Glutamatergic neuron (in vitro differentiated cells): Measurements from ENCODE around the gene RTP3. TPM values are rescaled to one million over a fixed set of nuclear protein-coding genes. Genes with fewer than 3 reads are reported as not detected.

Experiments used
- DNase-seq: peaks from one replicate; pipeline ENCODE4 v3.0.0; 2022
- H3K27ac Mint-ChIP-seq: one replicate; pipeline ENCODE4 v1.8.0; 2020; ENCODE audit warnings: mild to moderate bottlenecking, mixed read lengths, inconsistent platforms; ENCODE audit not compliant: unreplicated experiment
- H3K27me3 Mint-ChIP-seq: one replicate; pipeline ENCODE4 v1.8.0; 2020; ENCODE audit warnings: mild to moderate bottlenecking, moderate library complexity, mixed read lengths, inconsistent platforms; ENCODE audit not compliant: unreplicated experiment
- H3K36me3 Mint-ChIP-seq: one replicate; pipeline ENCODE4 v1.8.0; 2020; ENCODE audit warnings: mild to moderate bottlenecking, mixed read lengths, inconsistent platforms; ENCODE audit not compliant: unreplicated experiment
- H3K4me1 Mint-ChIP-seq: one replicate; pipeline ENCODE4 v1.8.0; 2020; ENCODE audit warnings: mild to moderate bottlenecking, low read depth, mixed read lengths, inconsistent platforms; ENCODE audit not compliant: unreplicated experiment
- H3K4me3 Mint-ChIP-seq: one replicate; pipeline ENCODE4 v1.8.0; 2020; ENCODE audit warnings: mild to moderate bottlenecking, mixed read lengths, inconsistent platforms; ENCODE audit not compliant: unreplicated experiment
- H3K9me3 Mint-ChIP-seq: one replicate; pipeline ENCODE4 v1.8.0; 2020; ENCODE audit warnings: mild to moderate bottlenecking, moderate library complexity, mixed read lengths, inconsistent platforms; ENCODE audit not compliant: unreplicated experiment
- total RNA-seq: library from RNA; stranded (reverse); fragmentation: NEBNext Ultra II Directional; extraction: Animal tissue kit (Norgen Biotek cat#: 25700); gene quantifications from one replicate; pipeline ENCODE4 v1.2.1, GENCODE V29; 2021; ENCODE audit not compliant: unreplicated experiment
- TF ChIP-seq, protein P1 (sequence below): fragments of 200-600 bp; sonication (generic); IDR thresholded peaks from one replicate; pipeline ENCODE4 v1.5.0; 2021; ENCODE audit not compliant: partially characterized antibody, unreplicated experiment

Gene RTP3
- total RNA-seq, 1 donor from 2014 or later, result not detected

- Mint-ChIP-seq H3K27ac (no peak overlapping the region), H3K36me3 (peaks cover under 1% of the 10 kb centered on the region), H3K4me1 (no peaks in the 10 kb centered on the region), H3K4me3 (no peak overlapping the region), H3K9me3 (no peaks in the 10 kb centered on the region), H3K27me3 (peaks cover 3% of the 10 kb centered on the region)
- DNase-seq, result no peak
- TF ChIP-seq, protein P1, sequence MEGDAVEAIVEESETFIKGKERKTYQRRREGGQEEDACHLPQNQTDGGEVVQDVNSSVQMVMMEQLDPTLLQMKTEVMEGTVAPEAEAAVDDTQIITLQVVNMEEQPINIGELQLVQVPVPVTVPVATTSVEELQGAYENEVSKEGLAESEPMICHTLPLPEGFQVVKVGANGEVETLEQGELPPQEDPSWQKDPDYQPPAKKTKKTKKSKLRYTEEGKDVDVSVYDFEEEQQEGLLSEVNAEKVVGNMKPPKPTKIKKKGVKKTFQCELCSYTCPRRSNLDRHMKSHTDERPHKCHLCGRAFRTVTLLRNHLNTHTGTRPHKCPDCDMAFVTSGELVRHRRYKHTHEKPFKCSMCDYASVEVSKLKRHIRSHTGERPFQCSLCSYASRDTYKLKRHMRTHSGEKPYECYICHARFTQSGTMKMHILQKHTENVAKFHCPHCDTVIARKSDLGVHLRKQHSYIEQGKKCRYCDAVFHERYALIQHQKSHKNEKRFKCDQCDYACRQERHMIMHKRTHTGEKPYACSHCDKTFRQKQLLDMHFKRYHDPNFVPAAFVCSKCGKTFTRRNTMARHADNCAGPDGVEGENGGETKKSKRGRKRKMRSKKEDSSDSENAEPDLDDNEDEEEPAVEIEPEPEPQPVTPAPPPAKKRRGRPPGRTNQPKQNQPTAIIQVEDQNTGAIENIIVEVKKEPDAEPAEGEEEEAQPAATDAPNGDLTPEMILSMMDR, result no peak
These were observed 43.6 kb upstream of the RTP3 start for GRCh38 chr3:46454209-46454595.

DNA sequence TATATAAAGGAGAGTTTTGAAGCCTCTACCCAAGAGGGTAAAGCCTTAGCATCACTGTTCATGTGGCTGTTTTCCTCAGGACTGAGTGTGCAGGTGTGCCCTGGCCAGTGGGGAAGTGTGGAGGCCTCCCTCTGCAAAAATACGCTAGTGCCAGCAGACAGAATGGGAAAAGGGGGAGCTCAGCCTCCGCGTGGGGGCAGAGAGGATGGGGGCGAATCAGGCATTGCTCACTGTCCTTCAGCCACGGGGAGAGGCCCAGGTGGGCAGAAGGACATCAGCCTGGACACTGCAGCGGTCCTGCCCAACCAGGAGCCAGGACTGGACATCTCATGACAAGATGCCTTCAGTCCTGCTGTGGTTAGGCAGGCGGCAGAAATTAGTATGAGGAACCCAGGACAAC, 43.2 kb upstream of the RTP3 start:
- Mint-ChIP-seq H3K27me3 (peaks cover 3% of the 10 kb centered on the region), H3K36me3 (peaks cover 4% of the 10 kb centered on the region), H3K4me3 (no peak overlapping the region), H3K9me3 (no peaks in the 10 kb centered on the region), H3K27ac (no peak overlapping the region), H3K4me1 (no peaks in the 10 kb centered on the region)
- no peak for DNase-seq
- TF ChIP-seq, protein P1, result no peak

- Mint-ChIP-seq H3K4me1 (no peaks in the 10 kb centered on the region), H3K9me3 (peaks cover 3% of the 10 kb centered on the region), H3K27ac (no peak overlapping the region), H3K27me3 (peaks cover 3% of the 10 kb centered on the region), H3K4me3 (no peak overlapping the region), H3K36me3 (peaks cover 10% of the 10 kb centered on the region)
- TF ChIP-seq, protein P1, result no peak
- no peak for DNase-seq
These were observed 42.3 kb upstream of the RTP3 start for GRCh38 chr3:46455231-46456115.

- TF ChIP-seq, protein P1, result no peak
- H3K9me3 Mint-ChIP-seq, result peaks cover 3% of the 10 kb centered on the region
- H3K27me3 Mint-ChIP-seq, result peaks cover 3% of the 10 kb centered on the region
- H3K27ac Mint-ChIP-seq, result no peak overlapping the region
- H3K4me3 Mint-ChIP-seq, result no peak overlapping the region
- DNase-seq, result no peak
- H3K36me3 Mint-ChIP-seq, result peaks cover 14% of the 10 kb centered on the region
- H3K4me1 Mint-ChIP-seq, result no peaks in the 10 kb centered on the region
These were observed 41.7 kb upstream of the RTP3 start for GRCh38 chr3:46456118-46456517.

GRCh38 chr3:46460051-46460450, 37.7 kb upstream of the RTP3 start:
- no peak for DNase-seq
- Mint-ChIP-seq H3K36me3 (peaks cover 18% of the 10 kb centered on the region), H3K27me3 (peaks cover 2% of the 10 kb centered on the region), H3K4me3 (no peak overlapping the region), H3K27ac (no peak overlapping the region), H3K4me1 (no peaks in the 10 kb centered on the region), H3K9me3 (peaks cover 3% of the 10 kb centered on the region)
- TF ChIP-seq, protein P1, result no peak
